WTC11 (cell line): Measurements from ENCODE around the gene SMIM11. TPM values are rescaled to one million over a fixed set of nuclear protein-coding genes. Genes with fewer than 3 reads are reported as not detected.

Source experiments
- ATAC-seq: fragments of 200-7000 bp; cut with Tn5 transposase; 2 replicates; pipeline ENCODE4 v1.10.0; 2021; ENCODE audit warnings: mild to moderate bottlenecking, moderate library complexity
- CTCF ChIA-PET: fragments of 300-600 bp; sonication (Branson Sonifier 250); formaldehyde crosslinking; loops from one replicate; lab custom pipeline; 2021; ENCODE audit warnings: antibody characterized with exemption; lab: Charles Lee
- POLR2A ChIA-PET: fragments of 350-600 bp; sonication (Branson Sonifier 250); formaldehyde crosslinking; loops from one replicate; lab custom pipeline; 2021; ENCODE audit warnings: antibody characterized with exemption; lab: Charles Lee
- DNase-seq: peaks from one replicate; pipeline ENCODE4 v3.0.0; 2021; ENCODE audit warnings: low spot score
- H3K27ac Mint-ChIP-seq: 2 replicates; pipeline ENCODE4 v1.8.0; 2021; ENCODE audit warnings: mixed read lengths
- H3K27me3 Mint-ChIP-seq: 2 replicates; pipeline ENCODE4 v1.8.0; 2021; ENCODE audit warnings: low read depth, mild to moderate bottlenecking, moderate library complexity, mixed read lengths
- H3K36me3 Mint-ChIP-seq: 2 replicates; pipeline ENCODE4 v1.8.0; 2021; ENCODE audit warnings: mixed read lengths
- H3K4me1 Mint-ChIP-seq: 2 replicates; pipeline ENCODE4 v1.8.0; 2022; ENCODE audit warnings: mixed read lengths
- H3K4me3 Mint-ChIP-seq: 2 replicates; pipeline ENCODE4 v1.8.0; 2021; ENCODE audit warnings: mild to moderate bottlenecking, moderate library complexity, mixed read lengths
- H3K9me3 Mint-ChIP-seq: 2 replicates; pipeline ENCODE4 v1.8.0; 2021; ENCODE audit warnings: mixed read lengths
- AR ChIP-seq: fragments of 250-450 bp; sonication (Bioruptor Pico); IDR thresholded peaks from 2 replicates; pipeline ENCODE4 v1.9.0; 2021; ENCODE audit warnings: mild to moderate bottlenecking
- ATF2 ChIP-seq: sonication (generic); formaldehyde crosslinking; IDR thresholded peaks from 2 replicates; pipeline ENCODE4 v1.8.1; 2022; ENCODE audit warnings: low read depth, missing genetic modification reagents, borderline replicate concordance
- FOXJ3 ChIP-seq: sonication (generic); formaldehyde crosslinking; IDR thresholded peaks from 2 replicates; pipeline ENCODE4 v1.9.0; 2021; ENCODE audit warnings: missing genetic modification reagents, mild to moderate bottlenecking, borderline replicate concordance
- MXD4 ChIP-seq: fragments of 250-450 bp; sonication (Bioruptor Pico); IDR thresholded peaks from 2 replicates; pipeline ENCODE4 v1.8.0; 2021; ENCODE audit warnings: mild to moderate bottlenecking, moderate library complexity, borderline replicate concordance
- NR2C2 ChIP-seq: sonication (generic); formaldehyde crosslinking; IDR thresholded peaks from 2 replicates; pipeline ENCODE4 v1.8.0; 2022; ENCODE audit warnings: mild to moderate bottlenecking, missing genetic modification reagents
- NR3C1 ChIP-seq: sonication (generic); formaldehyde crosslinking; conservative IDR thresholded peaks from 2 replicates; pipeline ENCODE4 v1.8.1; 2023; ENCODE audit warnings: low read depth, mild to moderate bottlenecking, missing genetic modification reagents
- SMAD4 ChIP-seq: sonication (generic); formaldehyde crosslinking; IDR thresholded peaks from 2 replicates; pipeline ENCODE4 v1.8.0; 2022; ENCODE audit warnings: mild to moderate bottlenecking, missing genetic modification reagents
- SOX15 ChIP-seq: fragments of 250-450 bp; sonication (Bioruptor Pico); IDR thresholded peaks from 2 replicates; pipeline ENCODE4 v1.9.0; 2021; ENCODE audit warnings: mild to moderate bottlenecking
- STAT6 ChIP-seq: sonication (generic); formaldehyde crosslinking; conservative IDR thresholded peaks from 2 replicates; pipeline ENCODE4 v1.8.1; 2023; ENCODE audit warnings: mild to moderate bottlenecking, low read depth, missing genetic modification reagents, moderate library complexity
- TEAD4 ChIP-seq: sonication (generic); formaldehyde crosslinking; IDR thresholded peaks from 2 replicates; pipeline ENCODE4 v1.8.0; 2022; ENCODE audit warnings: mild to moderate bottlenecking, missing genetic modification reagents
- TP53 ChIP-seq: sonication (generic); formaldehyde crosslinking; IDR thresholded peaks from 2 replicates; pipeline ENCODE4 v1.8.1; 2023; ENCODE audit warnings: mild to moderate bottlenecking, missing genetic modification reagents
- USF1 ChIP-seq: sonication (generic); formaldehyde crosslinking; IDR thresholded peaks from 2 replicates; pipeline ENCODE4 v1.8.0; 2022; ENCODE audit warnings: mild to moderate bottlenecking, missing genetic modification reagents
- ZNF416 ChIP-seq: fragments of 250-450 bp; sonication (Bioruptor Pico); IDR thresholded peaks from 2 replicates; pipeline ENCODE4 v1.9.0; 2021; ENCODE audit warnings: mild to moderate bottlenecking, inconsistent platforms
- total RNA-seq: library from RNA; stranded (reverse); gene quantifications from 3 replicates; pipeline ENCODE4 v1.2.3, GENCODE V29; 2021
- TF ChIP-seq, protein P1 (sequence below): sonication (generic); formaldehyde crosslinking; IDR thresholded peaks from 2 replicates; pipeline ENCODE4 v1.8.1; 2023; ENCODE audit warnings: mild to moderate bottlenecking, missing genetic modification reagents, moderate library complexity

Gene SMIM11
- total RNA-seq, 1 experiment from 2014 or later, result 1.4 TPM

DNA sequence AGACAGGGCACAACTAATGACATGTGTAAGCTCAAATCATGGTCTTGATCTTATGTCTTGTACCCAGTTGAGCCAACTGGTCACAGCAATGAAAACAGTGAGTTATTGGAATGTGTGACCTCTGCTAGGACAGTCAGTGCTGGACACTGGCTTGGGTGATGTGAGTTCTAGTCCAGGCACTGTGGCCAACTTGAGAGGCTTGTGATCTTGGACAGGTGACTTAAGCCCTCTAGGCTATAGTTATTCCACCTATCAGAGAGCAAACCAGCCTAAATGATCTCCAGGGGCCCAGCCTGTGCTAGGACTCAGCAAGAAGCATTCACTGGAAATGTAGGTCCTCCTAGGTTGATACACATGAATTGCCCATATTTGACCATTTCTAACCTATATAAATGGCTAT, 10.4 kb upstream of the SMIM11 start:
- no peaks in the 10 kb centered on the region for H3K36me3 Mint-ChIP-seq

GRCh38 chr21:34365809-34366208, 9.5 kb upstream of the SMIM11 start:
- POLR2A ChIA-PET, result interaction anchor here (0.6 kb wide), 1 partner anchor 233 kb away, joined by 3 read pairs; no protein-coding TSS in a partner anchor
- peaks cover 3% of the 10 kb centered on the region for H3K27me3 Mint-ChIP-seq
- no peaks in the 10 kb centered on the region for H3K36me3 Mint-ChIP-seq
- no peak overlapping the region for H3K27ac Mint-ChIP-seq
- no peak for DNase-seq
- no peak overlapping the region for H3K4me3 Mint-ChIP-seq
- TF ChIP-seq ATF2 (CRISPR knock-in tag) (no peak), TP53 (CRISPR knock-in tag) (no peak), USF1 (CRISPR knock-in tag) (no peak), MXD4 (CRISPR knock-in tag) (no peak), NR2C2 (CRISPR knock-in tag) (no peak), SOX15 (CRISPR knock-in tag) (no peak), ZNF416 (CRISPR knock-in tag) (no peak), SMAD4 (CRISPR knock-in tag) (no peak), TEAD4 (no peak), NR3C1 (no peak), STAT6 (CRISPR knock-in tag) (no peak), AR (CRISPR knock-in tag) (no peak)
- TF ChIP-seq, protein P1, sequence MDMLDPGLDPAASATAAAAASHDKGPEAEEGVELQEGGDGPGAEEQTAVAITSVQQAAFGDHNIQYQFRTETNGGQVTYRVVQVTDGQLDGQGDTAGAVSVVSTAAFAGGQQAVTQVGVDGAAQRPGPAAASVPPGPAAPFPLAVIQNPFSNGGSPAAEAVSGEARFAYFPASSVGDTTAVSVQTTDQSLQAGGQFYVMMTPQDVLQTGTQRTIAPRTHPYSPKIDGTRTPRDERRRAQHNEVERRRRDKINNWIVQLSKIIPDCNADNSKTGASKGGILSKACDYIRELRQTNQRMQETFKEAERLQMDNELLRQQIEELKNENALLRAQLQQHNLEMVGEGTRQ, result no peak
- peaks cover 5% of the 10 kb centered on the region; the same call in 1 of the 2 replicates for H3K4me1 Mint-ChIP-seq
- H3K9me3 Mint-ChIP-seq, result no peaks in the 10 kb centered on the region
- CTCF ChIA-PET, result no interaction called here
- no peak for ATAC-seq

More for the DNA sequence above, 10.4 kb upstream of the SMIM11 start:
- no peak for ATAC-seq
- H3K27me3 Mint-ChIP-seq, result no peaks in the 10 kb centered on the region; the same call in 1 of the 2 replicates
- H3K4me3 Mint-ChIP-seq, result no peak overlapping the region
- H3K9me3 Mint-ChIP-seq, result no peaks in the 10 kb centered on the region
- no peak overlapping the region for H3K27ac Mint-ChIP-seq
- no peak for TF ChIP-seq FOXJ3 (CRISPR knock-in tag)
- CTCF ChIA-PET, result no interaction called here
- no peak for DNase-seq
- peaks cover 5% of the 10 kb centered on the region; the same call in 1 of the 2 replicates for H3K4me1 Mint-ChIP-seq
- POLR2A ChIA-PET, result no interaction called here
